DMS53 treated with DMSO at 0.1 percent for 48 hours (cell line): ENCODE measurements around the gene CTBP2.
A peak's percentile ranks its signal among the peaks of the same experiment; 100 is the strongest.
"Not testable (repeated sequence)": the region's sequence is repeated elsewhere in the genome, so short reads cannot be mapped to it uniquely, and the experiment has no call there.

Source experiments
- DNase-seq: peaks from one replicate; lab custom pipeline; 2025; ENCODE audit not compliant: unreplicated experiment; lab: John Stamatoyannopoulos, UW

CTBP2 gene

GRCh38 chr10:125093199-125093973, 67.0 kb downstream of the CTBP2 start:
- DNase-seq, result no peak

- DNase-seq, result peak; percentile 8
These were observed 67.8 kb downstream of the CTBP2 start for GRCh38 chr10:125092564-125093031.

GRCh38 chr10:125091891-125092290, 68.5 kb downstream of the CTBP2 start:
- no peak for DNase-seq

- DNase-seq, result no peak
These were observed 70.9 kb downstream of the CTBP2 start for GRCh38 chr10:125089469-125089868.

GRCh38 chr10:125087897-125088215, 72.5 kb downstream of the CTBP2 start:
- DNase-seq, result no peak

- no peak for DNase-seq
These were observed 73.0 kb downstream of the CTBP2 start for GRCh38 chr10:125087191-125087896.

GRCh38 chr10:125086691-125087090, 73.7 kb downstream of the CTBP2 start:
- DNase-seq, result no peak

- DNase-seq, result no peak
These were observed 74.9 kb downstream of the CTBP2 start for GRCh38 chr10:125085258-125086054.

- no peak for DNase-seq
These were observed 75.6 kb downstream of the CTBP2 start for GRCh38 chr10:125084614-125085257.

- DNase-seq, result no peak
These were observed 76.2 kb downstream of the CTBP2 start for GRCh38 chr10:125084191-125084613.

GRCh38 chr10:125083576-125083920, 76.8 kb downstream of the CTBP2 start:
- DNase-seq, result no peak

GRCh38 chr10:125082881-125083575, 77.3 kb downstream of the CTBP2 start:
- DNase-seq, result no peak

- not testable (repeated sequence) for DNase-seq
These were observed 77.9 kb downstream of the CTBP2 start for GRCh38 chr10:125082471-125082870.

GRCh38 chr10:125081931-125082330, 78.4 kb downstream of the CTBP2 start:
- no peak for DNase-seq

GRCh38 chr10:125080984-125081383, 79.4 kb downstream of the CTBP2 start:
- no peak for DNase-seq

- no peak for DNase-seq
These were observed 80.1 kb downstream of the CTBP2 start for GRCh38 chr10:125080296-125080695.

GRCh38 chr10:125079091-125079600, 81.2 kb downstream of the CTBP2 start:
- DNase-seq, result no peak

GRCh38 chr10:125076891-125077541, 83.3 kb downstream of the CTBP2 start:
- DNase-seq, result no peak

- DNase-seq, result no peak
These were observed 84.1 kb downstream of the CTBP2 start for GRCh38 chr10:125076121-125076825.
